ENCODE measurements around the gene TULP1.

The TULP1 gene

DNA sequence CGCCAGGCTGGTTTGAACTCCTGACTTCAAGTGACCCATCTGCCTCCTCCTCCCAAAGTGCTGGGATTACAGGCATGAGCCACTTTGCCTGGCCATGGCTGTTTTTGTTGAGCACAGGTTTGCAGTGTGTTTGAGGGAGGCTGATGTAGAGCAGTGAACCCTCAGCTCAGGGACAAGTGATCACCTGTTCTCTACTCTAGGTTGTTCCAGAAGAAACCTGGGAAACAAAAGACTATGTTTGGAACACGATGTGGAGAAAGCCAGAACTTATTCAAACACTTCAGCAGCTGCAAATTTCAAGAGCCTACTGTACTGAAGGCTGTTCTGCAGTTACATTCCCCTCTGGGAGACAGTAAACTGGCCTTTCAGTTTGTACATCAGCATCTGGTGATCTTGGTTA lies 4.7 kb downstream of the TULP1 start:
- DNase-seq (ENCODE audit: low spot score) = no peak
- TF ChIP-seq, protein P1, sequence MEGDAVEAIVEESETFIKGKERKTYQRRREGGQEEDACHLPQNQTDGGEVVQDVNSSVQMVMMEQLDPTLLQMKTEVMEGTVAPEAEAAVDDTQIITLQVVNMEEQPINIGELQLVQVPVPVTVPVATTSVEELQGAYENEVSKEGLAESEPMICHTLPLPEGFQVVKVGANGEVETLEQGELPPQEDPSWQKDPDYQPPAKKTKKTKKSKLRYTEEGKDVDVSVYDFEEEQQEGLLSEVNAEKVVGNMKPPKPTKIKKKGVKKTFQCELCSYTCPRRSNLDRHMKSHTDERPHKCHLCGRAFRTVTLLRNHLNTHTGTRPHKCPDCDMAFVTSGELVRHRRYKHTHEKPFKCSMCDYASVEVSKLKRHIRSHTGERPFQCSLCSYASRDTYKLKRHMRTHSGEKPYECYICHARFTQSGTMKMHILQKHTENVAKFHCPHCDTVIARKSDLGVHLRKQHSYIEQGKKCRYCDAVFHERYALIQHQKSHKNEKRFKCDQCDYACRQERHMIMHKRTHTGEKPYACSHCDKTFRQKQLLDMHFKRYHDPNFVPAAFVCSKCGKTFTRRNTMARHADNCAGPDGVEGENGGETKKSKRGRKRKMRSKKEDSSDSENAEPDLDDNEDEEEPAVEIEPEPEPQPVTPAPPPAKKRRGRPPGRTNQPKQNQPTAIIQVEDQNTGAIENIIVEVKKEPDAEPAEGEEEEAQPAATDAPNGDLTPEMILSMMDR (IDR thresholded peaks at IDR 0.05; ENCODE audit: extremely low read depth, insufficient read depth, missing control alignments) = no peak
- in situ Hi-C loops (cut with MboI; ENCODE audit: low pct_unique_long_range_greater_than_20kb, low sequenced_read_pairs, unreplicated experiment) = no loop called here

DNA sequence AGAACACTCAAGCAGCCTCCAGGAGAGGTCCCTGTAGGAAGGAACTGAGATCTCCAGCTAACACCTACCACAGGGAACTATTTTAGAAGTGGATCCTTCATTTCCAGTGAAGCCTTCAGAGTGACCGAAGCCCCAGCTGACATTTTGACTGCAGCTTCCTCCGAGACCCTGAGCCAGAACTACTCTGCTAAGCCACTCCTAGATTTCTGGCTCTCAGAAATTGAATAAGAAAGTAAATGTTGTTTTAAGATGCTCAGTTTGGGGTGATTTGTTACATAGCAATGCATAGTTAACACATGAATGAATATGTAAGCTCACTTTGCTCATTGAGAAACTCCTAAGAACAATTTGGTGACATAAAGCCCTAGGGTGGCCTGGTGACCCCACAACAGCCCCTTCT lies 5.5 kb downstream of the TULP1 start:
- DNase-seq (ENCODE audit: low spot score) = no peak
- TF ChIP-seq, protein P1 (IDR thresholded peaks at IDR 0.05; ENCODE audit: extremely low read depth, insufficient read depth, missing control alignments) = no peak
- in situ Hi-C loops (cut with MboI; ENCODE audit: low pct_unique_long_range_greater_than_20kb, low sequenced_read_pairs, unreplicated experiment) = no loop called here

DNA sequence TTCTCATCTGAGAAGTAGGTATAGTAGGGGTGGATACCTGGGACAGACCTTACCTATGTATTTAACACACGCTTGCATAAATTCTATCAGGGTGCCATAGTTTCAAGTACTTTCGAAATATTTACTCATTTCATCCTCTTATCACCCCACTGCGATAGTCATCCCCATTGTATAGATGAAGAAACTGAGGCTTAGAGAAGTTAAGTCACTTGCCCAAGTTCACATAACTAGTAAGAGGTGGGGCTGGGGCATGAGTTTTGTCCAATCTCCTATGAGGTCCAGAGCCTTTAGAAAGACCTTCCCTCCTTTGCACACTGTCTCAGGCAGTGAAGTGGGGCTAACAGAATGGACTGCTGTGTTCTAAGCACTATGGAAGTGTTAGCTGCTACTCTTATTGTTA lies 6.2 kb downstream of the TULP1 start:
- DNase-seq (ENCODE audit: low spot score) = no peak
- in situ Hi-C loops (cut with MboI; ENCODE audit: low pct_unique_long_range_greater_than_20kb, low sequenced_read_pairs, unreplicated experiment) = no loop called here
- TF ChIP-seq, protein P1 (IDR thresholded peaks at IDR 0.05; ENCODE audit: extremely low read depth, insufficient read depth, missing control alignments) = no peak

DNA sequence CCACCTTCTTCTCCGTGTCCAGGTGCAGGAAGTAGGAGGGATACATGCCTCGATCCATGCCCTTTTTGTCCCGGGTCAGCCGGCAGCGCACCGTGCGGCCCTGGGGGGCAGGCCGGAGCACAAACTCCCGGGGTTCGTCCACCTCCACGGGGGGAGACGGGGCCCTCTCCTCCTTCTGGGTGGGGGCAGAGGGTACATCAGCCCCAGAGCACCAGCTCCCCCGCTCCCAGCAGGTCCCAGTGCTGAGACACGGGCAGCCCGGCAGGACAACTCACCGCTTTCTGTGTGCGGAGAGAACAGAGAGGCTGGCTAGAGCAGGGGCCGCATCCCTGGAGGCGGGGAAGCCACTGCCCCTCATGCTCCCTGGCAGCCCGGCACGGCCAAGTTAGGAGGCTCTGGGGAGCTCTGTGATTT lies 6.7 kb downstream of the TULP1 start:
- no peak for DNase-seq (ENCODE audit: low spot score)
- in situ Hi-C loops (cut with MboI; ENCODE audit: low pct_unique_long_range_greater_than_20kb, low sequenced_read_pairs, unreplicated experiment) = no loop called here
- TF ChIP-seq, protein P1 (IDR thresholded peaks at IDR 0.05; ENCODE audit: extremely low read depth, insufficient read depth, missing control alignments) = no peak

DNA sequence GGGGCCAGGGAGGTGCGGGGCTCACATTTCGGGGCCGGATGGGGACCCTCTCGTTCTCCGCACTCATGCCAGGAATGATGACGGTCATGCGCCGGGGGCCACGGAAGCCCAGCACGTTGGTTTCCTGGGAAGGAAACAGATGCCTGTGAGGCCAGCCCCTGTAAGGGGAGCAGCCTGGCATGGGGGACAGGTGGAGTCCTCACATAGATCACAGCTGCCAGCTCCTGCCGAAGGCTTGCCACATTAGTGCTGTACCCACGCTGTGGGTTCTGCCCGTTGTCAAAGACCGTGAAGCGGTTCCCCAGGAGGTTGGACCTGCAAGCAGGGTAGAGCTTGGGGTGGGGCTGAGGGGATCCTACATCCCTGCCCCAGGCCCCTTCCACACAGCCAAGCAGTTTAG lies 9.2 kb downstream of the TULP1 start:
- DNase-seq (ENCODE audit: low spot score) = no peak
- TF ChIP-seq, protein P1 (IDR thresholded peaks at IDR 0.05; ENCODE audit: extremely low read depth, insufficient read depth, missing control alignments) = no peak
- in situ Hi-C loops (cut with MboI; ENCODE audit: low pct_unique_long_range_greater_than_20kb, low sequenced_read_pairs, unreplicated experiment) = no loop called here

DNA sequence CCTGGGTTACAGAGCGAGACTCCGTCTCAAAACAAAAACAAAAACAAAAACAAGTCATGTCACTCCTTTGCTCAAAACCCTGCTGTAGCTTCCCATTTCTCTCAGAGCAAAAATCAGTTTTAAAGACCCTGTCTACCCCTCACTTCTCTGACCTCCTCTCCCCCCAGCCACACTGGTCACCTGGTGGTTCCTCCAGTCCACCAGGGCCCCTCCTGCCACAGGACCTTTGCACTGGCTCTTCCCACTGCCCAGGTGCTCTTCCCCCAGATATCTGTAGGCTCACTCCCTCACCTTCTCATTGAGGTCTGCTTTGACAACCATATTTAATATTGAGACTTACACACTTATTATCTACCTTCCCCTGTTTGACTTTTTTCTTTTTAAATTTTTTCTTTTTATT lies 10.9 kb downstream of the TULP1 start:
- no peak for DNase-seq (ENCODE audit: low spot score)
- TF ChIP-seq, protein P1 (IDR thresholded peaks at IDR 0.05; ENCODE audit: extremely low read depth, insufficient read depth, missing control alignments) = no peak
- in situ Hi-C loops (cut with MboI; ENCODE audit: low pct_unique_long_range_greater_than_20kb, low sequenced_read_pairs, unreplicated experiment) = no loop called here

DNA sequence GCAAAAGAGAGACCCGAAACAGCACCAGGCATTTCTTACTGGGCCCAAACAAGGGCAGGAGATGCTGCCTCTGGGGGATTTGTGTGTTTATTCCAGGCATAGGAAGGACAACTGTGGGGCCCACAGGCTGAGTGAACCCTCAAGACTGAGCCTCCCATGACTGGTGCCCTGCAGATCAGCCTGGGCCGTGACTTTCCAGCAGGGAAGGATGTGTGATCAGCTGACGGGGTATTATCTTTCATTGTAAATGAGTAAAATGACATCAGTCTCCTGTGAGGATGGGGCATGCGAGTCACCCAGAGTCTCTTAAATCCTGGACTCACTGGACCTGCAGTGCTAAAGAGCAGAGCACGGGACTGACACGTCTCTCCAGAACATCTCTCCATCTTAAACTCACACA lies 11.9 kb downstream of the TULP1 start:
- TF ChIP-seq, protein P1 (IDR thresholded peaks at IDR 0.05; ENCODE audit: extremely low read depth, insufficient read depth, missing control alignments) = no peak
- DNase-seq (ENCODE audit: low spot score) = no peak
- in situ Hi-C loops (cut with MboI; ENCODE audit: low pct_unique_long_range_greater_than_20kb, low sequenced_read_pairs, unreplicated experiment) = no loop called here

Measured in GM13977 (cell line).